HG03520 (cell line): ENCODE data around the gene NF1.
"Not testable (repeated sequence)": the region's sequence is repeated elsewhere in the genome, so short reads cannot be mapped to it uniquely, and the experiment has no call there.

Experiments used
- ATAC-seq: cut with Tn5 transposase; IDR thresholded peaks from one replicate; pipeline ENCODE4 v1.9.1; 2021; ENCODE audit warnings: mild to moderate bottlenecking, moderate library complexity; ENCODE audit not compliant: unreplicated experiment

NF1 gene

GRCh38 chr17:31085563-31085962 lies 9.2 kb upstream of the NF1 start:
- ATAC-seq, result no peak

GRCh38 chr17:31089471-31089870 lies 5.3 kb upstream of the NF1 start:
- ATAC-seq, result no peak

- not testable (repeated sequence) for ATAC-seq
Measured at GRCh38 chr17:31090650-31091049, 4.1 kb upstream of the NF1 start.

GRCh38 chr17:31092475-31093064 lies 2.2 kb upstream of the NF1 start:
- ATAC-seq, result no peak

- no peak for ATAC-seq
Measured at GRCh38 chr17:31093866-31094599, 744 bp upstream of the NF1 start.

- ATAC-seq, result no peak
Measured at GRCh38 chr17:31095236-31096105, 694 bp downstream of the NF1 start.

GRCh38 chr17:31096106-31096436 lies 1.3 kb downstream of the NF1 start:
- ATAC-seq, result no peak

GRCh38 chr17:31099016-31099415 lies 4.2 kb downstream of the NF1 start:
- no peak for ATAC-seq

GRCh38 chr17:31100840-31101459 lies 6.2 kb downstream of the NF1 start:
- no peak for ATAC-seq

GRCh38 chr17:31101943-31102342 lies 7.2 kb downstream of the NF1 start:
- no peak for ATAC-seq

GRCh38 chr17:31105991-31106390 lies 11.2 kb downstream of the NF1 start:
- ATAC-seq, result no peak

- no peak for ATAC-seq
Measured at GRCh38 chr17:31111183-31111582, 16.4 kb downstream of the NF1 start.

GRCh38 chr17:31112001-31112661 lies 17.4 kb downstream of the NF1 start:
- ATAC-seq, result no peak

- not testable (repeated sequence) for ATAC-seq
Measured at GRCh38 chr17:31113368-31113767, 18.6 kb downstream of the NF1 start.

GRCh38 chr17:31113939-31114338 lies 19.2 kb downstream of the NF1 start:
- no peak for ATAC-seq

- no peak for ATAC-seq
Measured at GRCh38 chr17:31114956-31115555, 20.3 kb downstream of the NF1 start.

- ATAC-seq, result no peak
Measured at GRCh38 chr17:31116167-31116566, 21.4 kb downstream of the NF1 start.

- ATAC-seq, result no peak
Measured at GRCh38 chr17:31122746-31123145, 28.0 kb downstream of the NF1 start.

- ATAC-seq, result no peak
Measured at GRCh38 chr17:31126318-31126717, 31.5 kb downstream of the NF1 start.

GRCh38 chr17:31128241-31128640 lies 33.5 kb downstream of the NF1 start:
- ATAC-seq, result no peak
